AG08396 (cell line): ENCODE measurements around the gene PPP1CA.
"Not testable (repeated sequence)": the region's sequence is repeated elsewhere in the genome, so short reads cannot be mapped to it uniquely, and the experiment has no call there.

Experiments
- DNase-seq: peaks from one replicate; pipeline ENCODE4 v3.0.0; 2012; ENCODE audit warnings: low spot score, mixed read lengths

The PPP1CA gene

DNA sequence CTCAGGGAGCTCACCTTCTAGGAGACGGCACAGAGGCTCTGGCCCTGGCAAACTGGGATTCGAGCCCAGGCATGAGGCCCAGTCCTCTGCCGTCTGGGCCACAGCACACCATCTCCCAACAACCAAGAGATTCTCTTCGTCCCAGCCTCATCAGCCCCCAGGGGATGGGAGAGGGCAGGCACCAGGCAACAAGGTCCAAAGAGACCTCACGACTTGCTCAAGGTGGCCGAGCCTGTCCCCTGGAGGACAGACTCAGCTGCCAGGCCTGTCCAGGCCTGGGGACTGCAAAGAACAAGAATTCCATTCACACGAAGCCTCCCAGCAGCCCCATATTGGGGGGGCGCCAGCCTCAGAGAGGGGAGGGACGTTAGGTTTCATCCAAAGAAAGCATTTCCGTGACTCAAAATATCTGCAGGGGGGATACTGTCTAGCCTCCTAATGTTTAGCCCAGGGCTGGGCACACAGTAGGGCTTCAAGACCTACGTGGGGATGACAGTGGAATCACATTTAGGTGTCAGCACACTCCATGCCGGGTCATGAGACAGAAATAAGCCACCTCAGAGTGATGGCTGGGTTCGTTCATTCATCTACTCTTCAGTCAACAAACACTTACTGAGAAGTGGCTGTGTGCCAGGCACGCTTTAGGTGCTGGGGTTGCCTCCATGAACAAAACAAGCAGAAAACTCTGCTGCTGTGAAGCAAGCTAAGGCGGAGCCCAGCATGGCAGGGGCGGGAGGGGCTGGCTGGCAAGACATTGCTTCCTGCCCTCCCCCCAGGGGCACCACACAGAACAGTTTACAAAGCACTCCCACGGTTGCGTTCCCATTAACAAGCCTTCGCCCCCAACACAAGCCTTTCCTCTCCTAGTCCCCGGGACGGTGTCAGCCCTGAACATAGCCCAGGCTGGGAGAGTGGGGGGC, 15.0 kb upstream of the PPP1CA start:
- DNase-seq, result no peak

DNA sequence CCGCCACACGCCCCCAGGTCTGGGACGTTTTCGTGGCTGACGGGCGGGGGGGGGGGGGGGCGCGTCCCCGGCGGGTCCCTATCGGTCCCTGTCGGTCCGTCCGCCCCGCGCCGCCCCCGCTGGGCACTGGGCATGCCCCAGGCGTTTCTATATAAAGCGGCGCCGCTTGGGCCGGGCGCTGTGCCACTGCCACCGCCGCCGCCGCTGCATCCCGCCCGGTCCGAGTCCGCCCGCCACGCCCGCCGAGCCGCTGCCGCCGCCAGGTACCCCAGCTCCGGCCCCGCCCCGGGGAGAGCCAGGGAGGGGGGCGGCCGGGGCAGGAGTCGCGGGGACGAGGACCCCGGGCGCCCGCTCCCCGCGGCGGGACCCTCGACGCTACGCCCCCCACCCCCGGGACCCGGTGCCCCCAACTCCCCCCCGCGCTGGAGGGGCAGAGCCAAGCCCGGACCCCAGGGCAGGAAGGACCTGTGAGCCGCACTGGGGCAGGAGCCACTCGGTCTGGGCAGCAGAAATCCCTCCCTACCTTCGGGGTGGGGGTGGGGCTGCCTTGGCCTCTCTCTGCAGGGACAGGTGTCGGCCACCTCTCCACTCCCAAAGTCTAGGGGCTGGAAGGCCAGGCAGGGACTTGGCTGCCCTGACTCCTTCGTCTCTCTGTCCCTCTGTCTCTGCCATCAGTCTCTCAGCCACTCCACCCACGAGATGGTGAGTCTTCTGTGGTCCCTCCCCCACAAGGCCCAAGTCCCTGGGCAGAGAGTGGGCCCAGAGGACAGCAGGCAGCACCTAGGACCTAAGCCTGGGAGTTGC, 14.0 kb upstream of the PPP1CA start, which contains the start of gene CARNS1:
CARNS1 (plus strand) TSS at position 178 of the 804 bp plus-strand sequence; CDS start at position 700, 522 bp downstream.
- no peak for DNase-seq

- no peak for DNase-seq
Measured at GRCh38 chr11:67413266-67413849, 11.7 kb upstream of the PPP1CA start.

GRCh38 chr11:67412495-67413179, 11.0 kb upstream of the PPP1CA start:
- DNase-seq, result no peak

- DNase-seq, result peak; percentile 6
Measured at GRCh38 chr11:67411785-67412152, 10.1 kb upstream of the PPP1CA start.

DNA sequence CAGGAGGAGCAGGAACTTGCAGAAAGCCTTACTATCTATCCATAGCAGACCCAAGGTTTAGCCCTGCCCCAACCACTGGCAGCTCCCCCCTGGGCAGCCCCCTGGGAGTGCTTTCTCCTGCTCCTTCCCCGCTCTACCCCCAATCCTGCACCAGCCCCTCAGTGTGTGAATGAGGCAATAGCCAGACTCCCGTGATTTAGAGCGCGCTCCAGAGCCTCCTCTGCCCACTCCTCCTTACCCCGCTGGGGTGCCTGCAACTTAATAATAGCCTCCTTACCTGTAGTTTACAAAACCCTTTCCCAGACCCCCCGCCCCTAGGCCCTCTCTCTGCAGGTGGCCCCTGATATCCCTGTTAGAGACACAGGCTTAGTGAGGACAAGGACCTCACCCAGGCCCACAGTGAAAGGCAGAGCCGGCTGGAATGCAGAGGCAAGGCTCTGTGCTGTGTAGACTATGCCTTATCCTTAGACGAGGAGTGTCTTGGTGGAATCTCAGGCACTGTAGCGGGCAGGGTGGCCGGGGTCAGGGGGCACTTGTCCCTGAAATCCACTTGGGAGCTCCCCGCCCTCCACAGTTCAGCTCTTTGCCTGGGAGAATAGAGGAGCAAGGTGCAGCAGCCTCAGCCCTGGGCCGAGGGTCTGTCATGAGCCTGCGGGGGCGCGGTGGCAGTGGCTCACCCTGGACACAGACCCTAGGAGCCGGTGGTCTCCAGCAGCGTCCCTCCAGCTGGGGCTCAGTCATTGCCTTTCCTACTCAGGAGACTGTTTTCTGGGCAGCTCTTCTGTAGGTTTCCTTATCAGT, 9.5 kb upstream of the PPP1CA start:
- peak; percentile 11 for DNase-seq

DNA sequence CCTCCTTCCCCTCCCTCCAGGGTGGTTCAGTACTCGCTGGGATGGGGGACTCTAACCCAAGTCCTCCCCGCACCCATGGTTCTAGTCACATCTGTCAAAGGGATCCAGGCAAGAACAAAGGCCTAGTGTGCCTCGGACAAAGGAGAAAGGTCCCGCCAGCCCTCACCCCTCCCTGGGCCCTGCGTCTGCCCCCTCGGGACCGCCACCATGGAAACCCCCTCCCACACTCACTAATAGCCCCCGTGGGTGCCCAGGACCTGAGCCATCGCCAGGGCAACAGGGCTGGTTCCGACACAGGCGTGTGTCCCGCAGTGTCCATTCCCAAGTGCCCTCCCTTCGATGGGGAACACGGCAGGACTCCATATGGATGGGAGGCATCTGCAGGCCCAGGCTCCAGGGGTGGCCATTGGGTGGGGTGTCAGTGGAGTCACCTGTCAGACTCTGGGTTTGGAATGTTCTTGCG, 8.7 kb upstream of the PPP1CA start:
- no peak for DNase-seq

DNA sequence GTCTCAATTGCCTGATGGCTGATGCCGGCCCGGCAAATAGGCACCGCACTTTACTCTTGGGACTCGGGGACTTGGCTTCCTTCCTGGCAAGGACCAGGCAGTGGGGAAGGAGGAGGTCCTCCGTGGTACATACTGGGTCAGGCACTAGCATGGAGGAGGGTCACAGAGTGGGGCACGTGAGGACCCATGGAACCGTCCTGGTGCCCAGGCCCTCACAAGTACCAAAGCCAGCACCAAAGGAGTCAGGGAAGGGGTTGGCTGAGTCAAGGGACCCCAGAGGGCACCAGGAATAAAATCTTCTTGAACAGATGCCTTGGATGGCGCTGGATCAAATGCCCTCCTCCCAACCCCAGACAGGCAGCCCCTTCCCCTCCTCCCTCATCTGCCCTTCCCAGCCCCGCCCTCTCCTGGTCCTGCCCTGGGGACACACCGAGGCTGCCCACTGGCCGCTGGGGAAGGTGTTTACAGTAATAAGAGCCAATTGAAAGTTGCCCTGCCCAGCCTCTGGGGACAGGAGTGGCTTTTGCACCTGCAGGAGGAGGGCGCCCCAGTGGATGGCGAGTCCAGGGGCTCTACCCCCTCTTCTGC, 8.2 kb upstream of the PPP1CA start:
- DNase-seq, result no peak

DNA sequence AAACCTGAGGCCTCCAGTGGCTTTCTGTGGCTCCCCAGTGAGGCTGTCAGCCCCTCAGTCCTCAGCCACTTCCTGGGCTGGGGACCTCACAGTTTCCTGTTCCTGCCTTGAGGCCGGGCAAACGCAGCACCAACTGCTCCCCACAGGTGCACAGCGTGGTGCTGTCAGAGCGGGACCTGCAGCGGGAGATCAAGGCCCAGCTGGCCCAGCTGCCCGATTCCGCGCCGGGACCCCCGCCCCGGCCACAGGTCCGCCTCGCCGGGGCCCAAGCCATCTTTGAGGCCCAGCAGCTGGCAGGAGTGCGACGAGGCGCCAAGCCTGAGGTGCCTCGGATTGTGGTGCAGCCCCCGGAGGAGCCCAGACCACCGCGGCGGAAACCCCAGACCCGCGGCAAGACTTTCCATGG, 7.6 kb upstream of the PPP1CA start:
- no peak for DNase-seq

DNA sequence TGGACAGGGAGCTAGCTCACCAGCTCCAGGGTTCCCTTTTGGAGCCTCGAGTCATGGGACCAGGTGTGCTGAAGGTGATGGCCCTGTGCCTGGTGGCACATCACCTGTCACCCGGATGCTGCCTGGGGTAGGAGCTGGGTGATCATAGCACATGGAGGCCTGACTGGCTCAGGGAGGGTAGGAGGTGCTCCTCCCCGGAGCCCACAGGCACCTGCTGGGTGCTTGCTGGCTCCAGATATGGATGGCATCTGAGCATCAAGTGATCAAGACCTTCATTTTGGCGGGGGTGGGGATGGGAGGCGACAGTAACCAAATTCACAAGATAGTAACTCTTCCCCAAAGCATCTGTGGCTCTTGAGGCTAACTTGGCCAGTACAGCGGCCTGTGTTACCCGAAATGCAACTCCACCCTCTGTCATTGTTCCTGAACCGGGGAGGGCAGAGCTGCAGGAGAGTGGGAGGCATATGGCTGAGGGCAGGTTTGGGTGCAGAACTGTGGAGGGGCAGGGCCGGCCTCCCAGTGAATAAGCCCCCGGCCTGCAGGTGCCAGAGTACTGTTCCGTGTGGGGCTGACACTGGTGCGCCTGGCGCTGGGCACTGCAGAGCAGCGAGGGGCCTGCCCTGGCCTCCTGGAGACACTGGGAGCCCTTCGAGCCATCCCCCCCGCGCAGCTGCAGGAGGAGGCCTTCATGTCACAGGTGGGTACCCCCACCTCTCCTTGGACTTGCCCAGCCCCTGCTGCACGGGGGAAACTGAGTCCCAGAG, 7.0 kb upstream of the PPP1CA start:
- DNase-seq, result no peak

DNA sequence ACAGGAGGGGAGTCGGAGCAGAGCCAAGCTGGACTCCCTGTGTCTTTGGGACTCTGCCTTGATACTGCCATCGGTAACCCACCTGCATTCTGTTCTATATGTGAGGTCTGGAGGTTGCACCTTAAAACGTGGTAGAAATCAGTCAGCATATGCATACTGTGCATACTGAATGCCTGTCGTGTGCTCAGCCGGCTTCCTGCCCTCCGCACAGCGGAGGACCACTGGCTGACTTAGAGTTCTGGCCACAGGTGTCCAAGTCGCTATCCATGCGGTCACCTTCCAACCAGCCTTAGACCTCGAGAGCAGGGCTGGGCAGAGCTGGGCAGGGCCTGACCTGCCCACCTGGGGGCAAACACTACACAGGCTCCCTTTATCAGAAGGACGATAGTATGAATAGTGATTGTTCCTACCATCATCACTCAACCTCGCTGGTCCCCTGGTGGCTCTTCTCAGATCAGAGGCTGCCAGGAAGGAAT, 6.1 kb upstream of the PPP1CA start:
- DNase-seq, result no peak

DNA sequence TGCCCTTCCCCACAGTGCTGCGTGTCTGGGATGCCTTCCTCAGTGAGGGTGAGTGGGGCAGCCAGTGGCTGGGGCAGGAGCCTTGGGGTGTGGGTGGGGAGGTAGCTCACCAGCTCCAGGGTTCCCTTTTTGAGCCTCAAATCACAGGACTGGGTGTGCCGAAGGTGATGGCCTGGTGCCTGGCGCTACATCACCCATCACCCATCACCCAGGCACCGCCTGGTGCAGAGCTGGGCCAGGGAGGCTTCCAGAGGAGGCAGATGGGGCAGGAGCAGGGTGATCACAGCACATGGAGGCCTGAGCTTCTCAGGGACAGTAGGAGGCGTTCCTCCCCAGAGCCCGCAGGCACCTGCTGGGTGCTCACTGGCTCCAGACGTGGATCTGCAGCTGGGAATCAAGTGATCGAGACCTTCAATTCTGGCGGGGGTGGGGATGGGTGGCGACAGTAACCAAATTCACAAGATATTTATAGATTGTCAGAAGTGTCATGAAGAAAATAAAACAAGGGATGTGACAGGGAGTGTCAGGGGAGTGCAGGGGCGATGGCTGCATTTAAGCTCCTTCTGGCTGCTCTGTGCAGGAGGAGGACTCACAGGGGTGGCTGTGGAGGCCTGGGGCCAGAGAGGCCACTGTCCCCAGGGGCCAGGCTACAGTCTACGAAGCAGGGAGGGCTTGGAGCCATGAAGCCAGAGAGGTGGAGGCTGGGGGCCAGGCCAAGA, 5.5 kb upstream of the PPP1CA start:
- no peak for DNase-seq

DNA sequence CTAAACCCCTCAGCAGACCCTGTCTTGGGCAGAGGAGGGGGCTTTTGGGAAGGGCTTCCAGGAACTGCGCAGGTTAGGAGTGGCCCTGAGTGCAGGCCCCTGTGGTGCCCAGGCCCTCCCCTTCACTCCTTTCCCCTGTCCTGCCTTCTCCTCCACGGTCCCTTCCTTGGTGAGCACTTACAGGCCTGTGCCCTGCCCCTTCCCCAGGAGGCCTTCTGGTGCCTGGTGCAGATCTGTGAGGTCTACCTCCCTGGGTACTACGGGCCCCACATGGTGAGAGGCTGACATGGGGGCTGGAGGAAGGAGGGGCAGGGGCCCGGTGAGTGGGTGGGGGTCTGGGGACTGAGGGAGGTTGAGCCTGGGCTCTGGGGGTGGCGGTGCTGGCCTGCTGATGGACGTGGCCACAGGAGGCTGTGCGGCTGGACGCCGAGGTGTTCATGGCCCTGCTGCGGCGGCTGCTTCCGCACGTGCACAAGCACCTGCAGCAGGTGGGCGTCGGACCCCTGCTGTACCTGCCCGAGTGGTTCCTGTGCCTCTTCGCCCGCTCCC, 4.8 kb upstream of the PPP1CA start:
- DNase-seq, result no peak

DNA sequence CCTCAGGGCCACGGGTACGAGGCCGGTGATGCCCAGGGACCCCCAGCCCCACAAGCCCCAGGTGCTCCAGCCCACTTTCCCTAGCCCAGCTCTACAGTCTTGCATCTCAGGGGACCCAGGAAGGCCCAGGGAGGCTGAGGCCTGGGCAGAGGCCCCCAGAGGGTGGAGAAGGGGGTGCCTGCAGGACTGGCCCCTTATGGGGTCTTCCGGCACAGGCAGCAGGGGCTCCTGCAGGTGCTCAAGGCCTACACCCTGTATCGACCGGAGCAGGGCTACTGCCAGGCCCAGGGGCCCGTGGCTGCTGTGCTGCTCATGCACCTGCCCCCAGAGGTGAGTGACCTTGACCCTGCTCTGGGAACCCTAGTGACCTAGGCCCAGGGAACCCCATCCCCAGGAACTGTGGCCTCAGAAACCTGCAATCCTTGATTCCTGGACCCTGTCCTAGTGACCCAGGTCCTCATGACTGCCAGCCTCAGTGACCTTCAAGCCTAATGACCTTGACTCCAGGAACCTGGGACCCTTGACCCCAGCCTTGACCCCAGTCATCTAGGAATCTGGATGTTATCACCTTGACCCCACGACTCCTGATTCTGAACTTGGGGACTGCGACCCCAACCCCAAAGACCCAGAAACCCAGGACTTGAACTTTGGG, 4.2 kb upstream of the PPP1CA start:
- no peak for DNase-seq

GRCh38 chr11:67405196-67405567, 3.5 kb upstream of the PPP1CA start:
- DNase-seq, result no peak

GRCh38 chr11:67404515-67405195, 3.0 kb upstream of the PPP1CA start:
- no peak for DNase-seq

GRCh38 chr11:67403085-67403484, 1.4 kb upstream of the PPP1CA start:
- not testable (repeated sequence) for DNase-seq
